ENCODE measurements around the gene DOLPP1.

Gene DOLPP1

GRCh38 chr9:129068110-129068509 is 12.8 kb upstream of the DOLPP1 start:
- DNase-seq: no peak

- no peak for DNase-seq
These were observed 11.7 kb upstream of the DOLPP1 start for GRCh38 chr9:129068990-129069861.

GRCh38 chr9:129069862-129070641 is 10.9 kb upstream of the DOLPP1 start:
- no peak for DNase-seq

- no peak for DNase-seq
These were observed 10.0 kb upstream of the DOLPP1 start for GRCh38 chr9:129070696-129071525.

- DNase-seq: no peak
These were observed 9.3 kb upstream of the DOLPP1 start for GRCh38 chr9:129071526-129072126.

GRCh38 chr9:129072171-129072570 is 8.7 kb upstream of the DOLPP1 start:
- no peak for DNase-seq

- DNase-seq: no peak
These were observed 7.5 kb upstream of the DOLPP1 start for GRCh38 chr9:129073404-129073803.

GRCh38 chr9:129074106-129074505 is 6.8 kb upstream of the DOLPP1 start:
- no peak for DNase-seq

GRCh38 chr9:129075996-129076639 is 4.8 kb upstream of the DOLPP1 start:
- no peak for DNase-seq

GRCh38 chr9:129076640-129077037 is 4.3 kb upstream of the DOLPP1 start:
- no peak for DNase-seq

GRCh38 chr9:129077236-129077635 is 3.7 kb upstream of the DOLPP1 start:
- no peak for DNase-seq

- DNase-seq: no peak
These were observed 2.0 kb upstream of the DOLPP1 start for GRCh38 chr9:129078691-129079503.

- DNase-seq: no peak
These were observed 1.1 kb upstream of the DOLPP1 start for GRCh38 chr9:129079829-129080228.

GRCh38 chr9:129080298-129080600 is 662 bp upstream of the DOLPP1 start:
- DNase-seq: no peak

GRCh38 chr9:129081388-129081904 is 535 bp downstream of the DOLPP1 start:
- no peak for DNase-seq

- no peak for DNase-seq
These were observed 3.2 kb downstream of the DOLPP1 start for GRCh38 chr9:129084087-129084486.

- DNase-seq: no peak
These were observed 8.3 kb downstream of the DOLPP1 start for GRCh38 chr9:129089246-129089645.

- DNase-seq: no peak
These were observed 12.9 kb downstream of the DOLPP1 start for GRCh38 chr9:129093602-129094386.

- DNase-seq: no peak
These were observed 13.7 kb downstream of the DOLPP1 start for GRCh38 chr9:129094387-129095169.
